ENCODE measurements around the gene TMEM203. TPM values are rescaled to one million over a fixed set of nuclear protein-coding genes. Genes with fewer than 3 reads are reported as not detected.

TMEM203 gene
- total RNA-seq, 4 donors from 2014 or later = 18.9 to 42.1 (median 28.7) TPM

- TF ChIP-seq CTCF (IDR thresholded peaks at IDR 0.05) = no peak
- TF ChIP-seq POLR2A (IDR thresholded peaks at IDR 0.05) = no peak
- TF ChIP-seq EP300 (IDR thresholded peaks at IDR 0.05; ENCODE audit: low read depth) = no peak
- TF ChIP-seq POLR2AphosphoS5 (IDR thresholded peaks at IDR 0.05) = no peak
- no peak for DNase-seq
- Histone ChIP-seq H3K27ac (no peak overlapping the region), H3K4me3 (no peak overlapping the region), H3K27me3 (no peaks in the 10 kb centered on the region), H3K4me1 (peaks cover 25 to 63% (median 55%) of the 10 kb centered on the region in 4 donors), H3K9me3 (no peaks in the 10 kb centered on the region), H3K36me3 (no peaks in the 10 kb centered on the region)
- intact Hi-C loops (cut with DNase I; ENCODE audit: low total_unique reads) = no loop called here
- whole genome bisulfite sequencing, 2 donors (ENCODE audit: low coverage in 1 of 2) = 83 to 89% methylated on average over 5 to 21 of the region's 22 CpGs
- in situ Hi-C loops (cut with MboI; ENCODE audit: low pct_ligation_motif_present in 1 of 4, low pct_unique_long_range_greater_than_20kb in 1 of 4, low sequenced_read_pairs in 3 of 4) = no loop called here
Observed at GRCh38 chr9:137191691-137192447, 13.6 kb downstream of the TMEM203 start.

GRCh38 chr9:137191245-137191644, 14.2 kb downstream of the TMEM203 start:
- Histone ChIP-seq H3K27ac (peak overlapping the region in 1 of 4 donors; percentile 94), H3K9me3 (no peaks in the 10 kb centered on the region), H3K4me1 (peaks cover 31 to 63% (median 55%) of the 10 kb centered on the region in 4 donors), H3K27me3 (no peaks in the 10 kb centered on the region), H3K4me3 (no peak overlapping the region), H3K36me3 (no peaks in the 10 kb centered on the region)
- intact Hi-C loops (cut with DNase I; ENCODE audit: low total_unique reads) (no loop called here), in situ Hi-C loops (cut with MboI; ENCODE audit: low pct_ligation_motif_present in 1 of 4, low pct_unique_long_range_greater_than_20kb in 1 of 4, low sequenced_read_pairs in 3 of 4) (no loop called here)
- WGBS, 2 donors (ENCODE audit: low coverage in 1 of 2) = 52% methylated on average over 2 of the region's 3 CpGs; no CpG with 5 or more reads in 1 of the 2 donors
- no peak for DNase-seq
- TF ChIP-seq POLR2A (IDR thresholded peaks at IDR 0.05) (no peak), CTCF (IDR thresholded peaks at IDR 0.05) (no peak), POLR2AphosphoS5 (IDR thresholded peaks at IDR 0.05) (no peak)

GRCh38 chr9:137190315-137190856, 15.1 kb downstream of the TMEM203 start:
- Histone ChIP-seq H3K4me1 (peaks cover 36 to 60% (median 52%) of the 10 kb centered on the region in 4 donors), H3K27me3 (no peaks in the 10 kb centered on the region)
- intact Hi-C loops (cut with DNase I; ENCODE audit: low total_unique reads) = no loop called here

More at GRCh38 chr9:137190315-137190856, 15.1 kb downstream of the TMEM203 start:
- Histone ChIP-seq H3K36me3 (no peaks in the 10 kb centered on the region), H3K9me3 (no peaks in the 10 kb centered on the region), H3K4me3 (peak overlapping the region in 1 of 4 donors; percentile 98), H3K27ac (peak overlapping the region; percentile 94 to 99 (median 97))
- in situ Hi-C loops (cut with MboI; ENCODE audit: low pct_ligation_motif_present in 1 of 4, low pct_unique_long_range_greater_than_20kb in 1 of 4, low sequenced_read_pairs in 3 of 4) = no loop called here
- TF ChIP-seq CTCF (IDR thresholded peaks at IDR 0.05) = no peak
- peak in 1 of 3 donors; percentile 11 for TF ChIP-seq POLR2AphosphoS5 (IDR thresholded peaks at IDR 0.05)
- no peak for TF ChIP-seq EP300 (IDR thresholded peaks at IDR 0.05; ENCODE audit: low read depth)
- TF ChIP-seq POLR2A (IDR thresholded peaks at IDR 0.05) = no peak
- no peak for DNase-seq
- WGBS, 2 donors (ENCODE audit: low coverage in 1 of 2) = 74% methylated on average over 9 of the region's 9 CpGs; no CpG with 5 or more reads in 1 of the 2 donors
